Aorta (tissue), 4 donors: Measurements from ENCODE around the gene EFNB3. TPM values are rescaled to one million over a fixed set of nuclear protein-coding genes. Genes with fewer than 3 reads are reported as not detected.

Source experiments
- polyA plus RNA-seq, 2 donors: library from polyadenylated mRNA; stranded (reverse); fragments of 200-250 nt; gene quantifications; one replicate each; pipeline ENCODE4 v1.2.3, GENCODE V29; 2013
- total RNA-seq, 2 donors: library from RNA; stranded (reverse); fragmentation: NEBNext Ultra II Directional; extraction: Animal tissue kit (Norgen Biotek cat#: 25700); gene quantifications; one replicate each; pipeline ENCODE4 v1.2.1, GENCODE V29; 2021
- donor health status: healthy with polysubstance abuse.
- donor health status: Bipolar disorder and iron deficiency.
- donor health status: DM: no; HTN: no; CAD: no.
- donor health status: DM: yes; HTN: yes; CAD: no.

The EFNB3 gene
- total and polyA plus RNA-seq, 4 donors, result 0.15 to 0.84 (median 0.19) TPM; not detected in 1

Other genes starting within 250 kb of the EFNB3 start
- 10 to 100 TPM; 67.2 to 81.9 TPM for gene ZBTB4, start 225.6 kb upstream of the EFNB3 start, total RNA-seq
- gene ZBTB4, start 225.6 kb upstream of the EFNB3 start, polyA plus RNA-seq, result 10 to 100 TPM; 20.0 to 35.9 TPM
- gene SLC35G6, start 223.8 kb upstream of the EFNB3 start, total RNA-seq, result not detected
- not detected for gene SLC35G6, start 223.8 kb upstream of the EFNB3 start, polyA plus RNA-seq
- gene POLR2A, start 220.8 kb upstream of the EFNB3 start, total RNA-seq, result 100 to 1,000 TPM in 1 of 2 donors, 10 to 100 TPM in 1; 93.8 to 116 TPM
- gene POLR2A, start 220.8 kb upstream of the EFNB3 start, polyA plus RNA-seq, result 10 to 100 TPM; 13.4 to 27.9 TPM
- 10 to 100 TPM; 61.4 to 84.5 TPM for gene TNFSF12, start 156.1 kb upstream of the EFNB3 start, total RNA-seq
- 100 to 1,000 TPM; 135 to 148 TPM for gene TNFSF12, start 156.1 kb upstream of the EFNB3 start, polyA plus RNA-seq
- gene TNFSF13, start 146.5 kb upstream of the EFNB3 start, total RNA-seq, result 10 to 100 TPM; 17.7 to 28.6 TPM
- 10 to 100 TPM; 25.7 to 26.4 TPM for gene TNFSF13, start 146.5 kb upstream of the EFNB3 start, polyA plus RNA-seq
- gene SENP3, start 143.3 kb upstream of the EFNB3 start, total RNA-seq, result 10 to 100 TPM; 36.2 to 38.3 TPM
- 10 to 100 TPM; 48.4 to 75.1 TPM for gene SENP3, start 143.3 kb upstream of the EFNB3 start, polyA plus RNA-seq
- gene CD68, start 125.6 kb upstream of the EFNB3 start, total RNA-seq, result 100 to 1,000 TPM; 111 to 112 TPM
- gene CD68, start 125.6 kb upstream of the EFNB3 start, polyA plus RNA-seq, result 100 to 1,000 TPM in 1 of 2 donors, 10 to 100 TPM in 1; 55.3 to 111 TPM
- 10 to 100 TPM; 21.4 to 24.7 TPM for gene MPDU1, start 121.3 kb upstream of the EFNB3 start, total RNA-seq
- gene MPDU1, start 121.3 kb upstream of the EFNB3 start, polyA plus RNA-seq, result 10 to 100 TPM; 12.0 to 20.8 TPM
- gene SOX15, start 115.1 kb upstream of the EFNB3 start, total RNA-seq, result 1 to 10 TPM; 1.1 to 2.4 TPM
- gene SOX15, start 115.1 kb upstream of the EFNB3 start, polyA plus RNA-seq, result 1 to 10 TPM in 1 of 2 donors, under 1 TPM in 1; 0.50 to 2.8 TPM
- gene FXR2, start 90.3 kb upstream of the EFNB3 start, total RNA-seq, result 10 to 100 TPM; 25.3 to 31.1 TPM
- 10 to 100 TPM; 21.2 to 36.5 TPM for gene FXR2, start 90.3 kb upstream of the EFNB3 start, polyA plus RNA-seq
- 10 to 100 TPM; 45.9 to 67.4 TPM for gene SAT2, start 77.4 kb upstream of the EFNB3 start, total RNA-seq
- gene SAT2, start 77.4 kb upstream of the EFNB3 start, polyA plus RNA-seq, result 100 to 1,000 TPM; 152 to 180 TPM
- under 1 TPM in 1 of 2 donors, not detected in 1; 0.33 TPM for gene SHBG, start 75.1 kb upstream of the EFNB3 start, total RNA-seq
- under 1 TPM in 1 of 2 donors, not detected in 1; 0.20 TPM for gene SHBG, start 75.1 kb upstream of the EFNB3 start, polyA plus RNA-seq
- gene ATP1B2, start 54.3 kb upstream of the EFNB3 start, total RNA-seq, result 1 to 10 TPM; 2.0 to 7.2 TPM
- 1 to 10 TPM; 1.9 to 2.8 TPM for gene ATP1B2, start 54.3 kb upstream of the EFNB3 start, polyA plus RNA-seq
- gene TP53, start 17.7 kb upstream of the EFNB3 start, total RNA-seq, result 10 to 100 TPM; 26.8 to 45.3 TPM
- gene TP53, start 17.7 kb upstream of the EFNB3 start, polyA plus RNA-seq, result 10 to 100 TPM in 1 of 2 donors, 1 to 10 TPM in 1; 9.5 to 10.2 TPM
- 1 to 10 TPM; 3.6 to 4.8 TPM for gene WRAP53, start 16.7 kb upstream of the EFNB3 start, total RNA-seq
- 1 to 10 TPM; 4.8 to 7.3 TPM for gene WRAP53, start 16.7 kb upstream of the EFNB3 start, polyA plus RNA-seq
- 1 to 10 TPM in 1 of 2 donors, under 1 TPM in 1; 0.16 to 1.6 TPM for gene DNAH2, start 12.5 kb downstream of the EFNB3 start, total RNA-seq
- gene DNAH2, start 12.5 kb downstream of the EFNB3 start, polyA plus RNA-seq, result under 1 TPM in 1 of 2 donors, not detected in 1; 0.08 TPM
- 10 to 100 TPM; 28.2 to 44.8 TPM for gene KDM6B, start 129.0 kb downstream of the EFNB3 start, total RNA-seq
- 1 to 10 TPM; 3.1 to 6.9 TPM for gene KDM6B, start 129.0 kb downstream of the EFNB3 start, polyA plus RNA-seq
- gene TMEM88, start 149.9 kb downstream of the EFNB3 start, total RNA-seq, result 10 to 100 TPM; 16.0 to 28.6 TPM
- 1 to 10 TPM in 1 of 2 donors, not detected in 1; 4.5 TPM for gene TMEM88, start 149.9 kb downstream of the EFNB3 start, polyA plus RNA-seq
- 10 to 100 TPM; 44.1 to 47.4 TPM for gene NAA38, start 152.4 kb downstream of the EFNB3 start, total RNA-seq
- 100 to 1,000 TPM; 111 to 143 TPM for gene NAA38, start 152.4 kb downstream of the EFNB3 start, polyA plus RNA-seq
- 10 to 100 TPM; 10.5 to 12.5 TPM for gene CYB5D1, start 152.8 kb downstream of the EFNB3 start, total RNA-seq
- gene CYB5D1, start 152.8 kb downstream of the EFNB3 start, polyA plus RNA-seq, result 1 to 10 TPM; 6.1 to 8.2 TPM
- 100 to 1,000 TPM in 1 of 2 donors, 10 to 100 TPM in 1; 73.1 to 125 TPM for gene CHD3, start 183.6 kb downstream of the EFNB3 start, total RNA-seq
- gene CHD3, start 183.6 kb downstream of the EFNB3 start, polyA plus RNA-seq, result 100 to 1,000 TPM in 1 of 2 donors, 10 to 100 TPM in 1; 88.8 to 119 TPM
- 1 to 10 TPM; 1.9 to 3.0 TPM for gene RNF227, start 211.1 kb downstream of the EFNB3 start, total RNA-seq
- gene RNF227, start 211.1 kb downstream of the EFNB3 start, polyA plus RNA-seq, result 1 to 10 TPM in 1 of 2 donors, under 1 TPM in 1; 0.50 to 1.9 TPM
- gene KCNAB3, start 224.7 kb downstream of the EFNB3 start, total RNA-seq, result 1 to 10 TPM in 1 of 2 donors, under 1 TPM in 1; 0.62 to 1.9 TPM
- 1 to 10 TPM in 1 of 2 donors, under 1 TPM in 1; 0.38 to 1.2 TPM for gene KCNAB3, start 224.7 kb downstream of the EFNB3 start, polyA plus RNA-seq
- 100 to 1,000 TPM in 1 of 2 donors, 10 to 100 TPM in 1; 70.3 to 101 TPM for gene TRAPPC1, start 226.7 kb downstream of the EFNB3 start, total RNA-seq
- gene TRAPPC1, start 226.7 kb downstream of the EFNB3 start, polyA plus RNA-seq, result 100 to 1,000 TPM in 1 of 2 donors, 10 to 100 TPM in 1; 93.5 to 126 TPM
- 10 to 100 TPM; 18.3 to 29.2 TPM for gene CNTROB, start 227.0 kb downstream of the EFNB3 start, total RNA-seq
- gene CNTROB, start 227.0 kb downstream of the EFNB3 start, polyA plus RNA-seq, result 10 to 100 TPM in 1 of 2 donors, 1 to 10 TPM in 1; 6.0 to 39.1 TPM